ENCODE measurements around the gene E2F2.

The E2F2 gene

DNA sequence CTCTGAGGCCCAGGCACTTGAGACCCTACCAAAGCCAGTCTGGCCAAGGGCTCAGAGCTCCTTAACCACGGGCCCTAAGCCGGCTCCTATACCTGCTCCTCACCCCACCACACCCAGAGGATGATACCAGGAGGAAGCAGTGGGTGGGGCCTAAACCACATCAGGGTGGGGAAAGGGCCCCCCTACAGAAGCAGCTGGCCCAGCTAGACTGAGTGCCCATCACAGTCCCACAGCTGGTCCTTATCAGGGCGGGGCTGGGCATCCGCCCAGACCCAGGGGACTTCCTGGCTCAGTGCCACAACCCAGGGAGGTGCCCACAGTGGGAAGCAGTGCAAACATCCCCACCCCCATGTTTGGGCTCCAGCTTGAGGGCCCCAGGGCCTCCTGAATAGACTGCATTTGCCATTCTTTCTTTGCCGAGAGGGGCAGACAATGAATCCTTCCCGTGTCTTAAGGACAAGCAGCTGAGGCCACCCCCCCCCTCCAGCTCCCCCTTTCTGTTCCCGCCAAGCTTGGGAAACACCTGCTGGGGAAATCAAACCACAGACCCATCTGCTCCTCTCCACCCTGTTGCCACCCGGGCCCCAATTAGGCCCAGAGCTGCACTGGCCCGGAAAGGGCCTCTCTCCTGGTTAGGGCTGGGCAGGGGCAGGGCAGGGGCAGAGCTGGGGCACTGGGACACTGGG, 6.2 kb downstream of the E2F2 start (continued):
- TF ChIP-seq PRDM10 (tag by site-specific recombination; IDR thresholded peaks at IDR 0.05) (peak; percentile 75), RBAK (tag by site-specific recombination; IDR thresholded peaks at IDR 0.05) (no peak), ZNF76 (tag by site-specific recombination; IDR thresholded peaks at IDR 0.05; ENCODE audit: borderline replicate concordance, low read depth) (no peak), ZNF530 (tag by site-specific recombination; IDR thresholded peaks at IDR 0.05; ENCODE audit: low read depth) (no peak), BCL11A (tag by site-specific recombination; IDR thresholded peaks at IDR 0.05; ENCODE audit: low read depth) (no peak), KLF1 (tag by site-specific recombination; IDR thresholded peaks at IDR 0.05) (peak; percentile 100), ZNF529 (tag by site-specific recombination; IDR thresholded peaks at IDR 0.05; ENCODE audit: insufficient replicate concordance) (no peak), ZNF658 (tag by site-specific recombination; IDR thresholded peaks at IDR 0.05) (no peak), ZNF112 (tag by site-specific recombination; IDR thresholded peaks at IDR 0.05) (no peak), ZBTB48 (tag by site-specific recombination; IDR thresholded peaks at IDR 0.05) (0 out of 2 replicates have a peak, but pooled peaks have one; percentile 34), ZNF571 (tag by site-specific recombination; IDR thresholded peaks at IDR 0.05) (no peak), ZNF423 (tag by site-specific recombination; IDR thresholded peaks at IDR 0.05) (0 out of 2 replicates have a peak, but pooled peaks have one; percentile 21), GLIS1 (tag by site-specific recombination; IDR thresholded peaks at IDR 0.05) (peak; percentile 85), ZNF837 (tag by site-specific recombination; IDR thresholded peaks at IDR 0.05) (no peak), KLF10 (tag by site-specific recombination; IDR thresholded peaks at IDR 0.05) (no peak), ZFHX2 (tag by site-specific recombination; conservative IDR thresholded peaks at IDR 0.05) (peak; percentile 83), ZNF214 (tag by site-specific recombination; IDR thresholded peaks at IDR 0.05; ENCODE audit: borderline replicate concordance) (no peak), OSR2 (tag by site-specific recombination; IDR thresholded peaks at IDR 0.05) (no peak)
- TF ChIP-seq, protein P1, sequence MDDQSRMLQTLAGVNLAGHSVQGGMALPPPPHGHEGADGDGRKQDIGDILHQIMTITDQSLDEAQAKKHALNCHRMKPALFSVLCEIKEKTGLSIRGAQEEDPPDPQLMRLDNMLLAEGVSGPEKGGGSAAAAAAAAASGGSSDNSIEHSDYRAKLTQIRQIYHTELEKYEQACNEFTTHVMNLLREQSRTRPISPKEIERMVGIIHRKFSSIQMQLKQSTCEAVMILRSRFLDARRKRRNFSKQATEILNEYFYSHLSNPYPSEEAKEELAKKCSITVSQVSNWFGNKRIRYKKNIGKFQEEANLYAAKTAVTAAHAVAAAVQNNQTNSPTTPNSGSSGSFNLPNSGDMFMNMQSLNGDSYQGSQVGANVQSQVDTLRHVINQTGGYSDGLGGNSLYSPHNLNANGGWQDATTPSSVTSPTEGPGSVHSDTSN (CRISPR knock-in tag; IDR thresholded peaks at IDR 0.05): no peak

DNA sequence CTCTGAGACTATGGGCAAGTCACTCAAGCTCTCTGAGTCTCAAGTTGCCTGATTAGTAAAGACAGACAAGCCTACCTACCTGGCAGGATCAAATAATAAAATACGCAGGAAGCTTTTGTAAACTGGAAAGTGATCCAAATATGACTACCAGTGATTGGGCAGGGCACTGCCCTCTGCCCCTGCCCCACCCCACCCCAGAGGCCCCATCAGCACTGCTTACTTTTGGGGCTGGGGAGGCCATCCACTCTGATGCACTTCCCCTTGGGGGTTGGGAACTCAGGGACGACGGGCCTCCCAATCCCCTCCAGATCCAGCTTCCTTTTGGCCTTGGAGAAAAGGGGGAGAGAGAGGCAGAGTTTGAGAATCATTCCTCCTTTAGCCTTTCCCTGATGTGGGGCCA, 6.9 kb downstream of the E2F2 start:
- CTCF ChIA-PET: interaction anchor here (0.6 to 2.2 kb wide), 7 partner anchors 9 to 524 kb away, joined by 3 to 12 read pairs (median 3); no protein-coding TSS in a partner anchor
- Histone ChIP-seq H3K27ac (ENCODE audit: extremely low read depth, low read depth, low read length) (no peak overlapping the region), H3K4me3 (ENCODE audit: low read depth, low read length) (no peak overlapping the region), H3K9me3 (ENCODE audit: control insufficient read depth, insufficient read depth, low read depth, low read length) (no peaks in the 10 kb centered on the region), H3K36me3 (ENCODE audit: control insufficient read depth in 2 of 2, insufficient read depth in 1 of 2, low read length in 2 of 2) (peaks cover 7 to 67% of the 10 kb centered on the region in 2 experiments; a peak in 2 of 3 replicates), H3K4me1 (ENCODE audit: control insufficient read depth, insufficient read depth, low read length) (peaks cover 10% of the 10 kb centered on the region)
- POLR2A ChIA-PET: interaction anchor here (0.7 to 1.2 kb wide), 3 partner anchors 16 to 25 kb away, joined by 4 to 8 read pairs (median 4); no protein-coding TSS in a partner anchor
- TF ChIP-seq ZNF19 (tag by site-specific recombination; IDR thresholded peaks at IDR 0.05; ENCODE audit: low read depth): no peak
- TF ChIP-seq, protein P2, sequence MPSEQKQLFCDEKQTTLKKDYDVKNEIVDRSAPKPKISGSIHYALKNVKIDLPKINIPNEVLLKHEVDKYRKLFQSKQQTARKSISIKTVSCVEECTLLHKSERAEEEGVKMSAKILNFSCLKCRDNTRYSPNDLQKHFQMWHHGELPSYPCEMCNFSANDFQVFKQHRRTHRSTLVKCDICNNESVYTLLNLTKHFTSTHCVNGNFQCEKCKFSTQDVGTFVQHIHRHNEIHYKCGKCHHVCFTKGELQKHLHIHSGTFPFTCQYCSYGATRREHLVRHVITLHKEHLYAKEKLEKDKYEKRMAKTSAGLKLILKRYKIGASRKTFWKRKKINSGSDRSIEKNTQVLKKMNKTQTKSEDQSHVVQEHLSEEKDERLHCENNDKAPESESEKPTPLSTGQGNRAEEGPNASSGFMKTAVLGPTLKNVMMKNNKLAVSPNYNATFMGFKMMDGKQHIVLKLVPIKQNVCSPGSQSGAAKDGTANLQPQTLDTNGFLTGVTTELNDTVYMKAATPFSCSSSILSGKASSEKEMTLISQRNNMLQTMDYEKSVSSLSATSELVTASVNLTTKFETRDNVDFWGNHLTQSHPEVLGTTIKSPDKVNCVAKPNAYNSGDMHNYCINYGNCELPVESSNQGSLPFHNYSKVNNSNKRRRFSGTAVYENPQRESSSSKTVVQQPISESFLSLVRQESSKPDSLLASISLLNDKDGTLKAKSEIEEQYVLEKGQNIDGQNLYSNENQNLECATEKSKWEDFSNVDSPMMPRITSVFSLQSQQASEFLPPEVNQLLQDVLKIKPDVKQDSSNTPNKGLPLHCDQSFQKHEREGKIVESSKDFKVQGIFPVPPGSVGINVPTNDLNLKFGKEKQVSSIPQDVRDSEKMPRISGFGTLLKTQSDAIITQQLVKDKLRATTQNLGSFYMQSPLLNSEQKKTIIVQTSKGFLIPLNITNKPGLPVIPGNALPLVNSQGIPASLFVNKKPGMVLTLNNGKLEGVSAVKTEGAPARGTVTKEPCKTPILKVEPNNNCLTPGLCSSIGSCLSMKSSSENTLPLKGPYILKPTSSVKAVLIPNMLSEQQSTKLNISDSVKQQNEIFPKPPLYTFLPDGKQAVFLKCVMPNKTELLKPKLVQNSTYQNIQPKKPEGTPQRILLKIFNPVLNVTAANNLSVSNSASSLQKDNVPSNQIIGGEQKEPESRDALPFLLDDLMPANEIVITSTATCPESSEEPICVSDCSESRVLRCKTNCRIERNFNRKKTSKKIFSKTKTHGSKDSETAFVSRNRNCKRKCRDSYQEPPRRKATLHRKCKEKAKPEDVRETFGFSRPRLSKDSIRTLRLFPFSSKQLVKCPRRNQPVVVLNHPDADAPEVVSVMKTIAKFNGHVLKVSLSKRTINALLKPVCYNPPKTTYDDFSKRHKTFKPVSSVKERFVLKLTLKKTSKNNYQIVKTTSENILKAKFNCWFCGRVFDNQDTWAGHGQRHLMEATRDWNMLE (tag by site-specific recombination; conservative IDR thresholded peaks at IDR 0.05; ENCODE audit: low read depth): no peak
- TF ChIP-seq KLF1 (tag by site-specific recombination; IDR thresholded peaks at IDR 0.05): no peak
- TF ChIP-seq ZNF23 (tag by site-specific recombination; IDR thresholded peaks at IDR 0.05; ENCODE audit: borderline replicate concordance): no peak
- TF ChIP-seq ZNF155 (tag by site-specific recombination; IDR thresholded peaks at IDR 0.05): no peak
